NCI-H2107 treated with DMSO at 0.1 percent for 48 hours (cell line): ENCODE measurements around the gene MMP15.
"Not testable (repeated sequence)": the region's sequence is repeated elsewhere in the genome, so short reads cannot be mapped to it uniquely, and the experiment has no call there.

ENCODE experiments used
- DNase-seq: peaks from one replicate; lab custom pipeline; 2025; ENCODE audit not compliant: unreplicated experiment; lab: John Stamatoyannopoulos, UW

The MMP15 gene

DNA sequence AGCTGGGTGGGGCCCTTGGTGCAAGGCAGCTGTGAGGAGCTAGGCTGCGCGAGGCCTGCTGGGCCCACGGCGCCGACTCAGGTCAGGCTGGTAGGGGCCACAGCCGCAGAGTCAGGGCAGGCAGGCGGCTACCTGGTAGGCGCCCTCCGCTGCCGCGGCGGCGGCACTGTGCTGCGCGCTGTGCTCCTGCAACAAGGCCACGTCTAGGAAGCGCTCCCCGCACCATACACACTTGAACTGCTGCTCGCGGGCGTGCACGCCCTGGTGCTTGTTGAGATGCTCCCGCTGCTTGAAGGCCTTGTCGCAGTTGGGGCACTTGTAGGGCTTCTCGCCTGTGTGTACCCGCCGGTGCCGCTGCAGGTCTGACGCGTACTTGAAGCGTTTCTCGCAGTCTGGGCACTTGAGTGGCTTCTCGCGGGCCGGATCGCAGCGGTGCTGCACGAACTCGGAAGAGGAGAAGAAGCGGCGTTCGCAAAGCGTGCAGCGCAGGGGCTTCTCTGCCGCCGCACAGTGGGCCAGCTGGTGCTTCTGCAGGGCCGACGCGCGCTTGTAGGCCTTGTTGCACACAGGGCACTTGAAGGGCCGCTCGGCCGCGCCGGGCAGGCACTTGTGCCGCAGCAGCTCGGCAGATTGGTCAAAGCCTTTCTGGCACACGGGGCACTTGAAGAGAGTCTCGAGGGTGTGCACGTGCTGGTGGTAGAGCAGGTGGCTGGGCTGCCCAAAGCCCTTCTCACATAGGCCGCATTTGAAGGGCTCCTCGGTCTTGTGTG is 29.0 kb upstream of the MMP15 start:
- DNase-seq: no peak

DNA sequence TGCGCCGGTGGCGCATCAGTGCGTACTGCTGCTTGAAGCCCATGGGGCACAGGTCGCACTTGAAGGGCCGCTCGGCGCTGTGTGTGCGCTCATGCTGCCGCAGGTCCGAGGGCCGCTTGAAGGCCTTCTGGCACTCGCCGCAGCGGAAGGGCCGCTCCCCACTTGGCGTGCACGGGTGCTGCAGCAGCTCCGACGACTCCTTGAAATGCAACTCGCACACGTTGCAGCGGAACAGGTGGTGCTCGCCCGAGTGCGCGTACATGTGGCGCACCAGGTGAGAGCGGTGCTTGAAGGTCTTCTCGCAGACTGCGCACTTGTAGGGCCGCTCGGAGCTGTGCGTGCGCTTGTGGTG is 28.4 kb upstream of the MMP15 start:
- no peak for DNase-seq

DNA sequence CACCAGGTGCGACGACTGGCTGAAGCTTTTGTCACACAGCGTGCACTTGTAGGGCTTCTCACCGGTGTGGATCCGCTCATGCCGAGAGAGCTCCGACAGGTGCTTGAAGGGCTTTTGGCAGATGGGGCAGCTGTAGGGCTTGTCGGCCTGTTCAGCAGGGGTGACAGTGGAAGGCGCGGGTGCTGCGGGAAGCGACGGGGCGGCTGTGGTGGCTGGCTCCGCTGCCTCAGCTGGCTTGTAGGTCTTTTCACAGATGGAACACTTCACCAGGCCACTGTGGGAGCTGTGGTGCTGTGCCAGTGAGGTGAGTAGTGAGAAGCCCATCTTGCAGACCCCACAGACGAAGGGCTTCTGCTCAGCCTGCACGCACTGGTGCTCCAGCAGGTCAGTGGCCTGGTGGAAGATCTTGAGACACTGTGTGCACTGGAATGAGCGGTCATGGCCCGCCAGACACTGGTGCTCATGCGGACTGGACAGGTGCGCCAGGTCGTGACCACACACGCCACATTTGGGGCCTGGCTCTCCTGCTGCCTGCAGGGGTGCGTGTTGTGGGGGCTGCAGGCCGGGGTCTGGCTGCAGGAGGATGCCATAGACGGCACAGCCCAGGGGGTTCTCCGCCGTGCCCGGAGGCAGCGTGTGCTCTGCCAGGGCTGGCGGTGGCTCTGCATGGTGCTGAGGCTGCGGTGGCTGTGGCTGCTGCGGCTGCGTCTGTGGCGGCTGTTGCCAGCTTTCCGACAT is 27.9 kb upstream of the MMP15 start:
- DNase-seq: no peak

DNA sequence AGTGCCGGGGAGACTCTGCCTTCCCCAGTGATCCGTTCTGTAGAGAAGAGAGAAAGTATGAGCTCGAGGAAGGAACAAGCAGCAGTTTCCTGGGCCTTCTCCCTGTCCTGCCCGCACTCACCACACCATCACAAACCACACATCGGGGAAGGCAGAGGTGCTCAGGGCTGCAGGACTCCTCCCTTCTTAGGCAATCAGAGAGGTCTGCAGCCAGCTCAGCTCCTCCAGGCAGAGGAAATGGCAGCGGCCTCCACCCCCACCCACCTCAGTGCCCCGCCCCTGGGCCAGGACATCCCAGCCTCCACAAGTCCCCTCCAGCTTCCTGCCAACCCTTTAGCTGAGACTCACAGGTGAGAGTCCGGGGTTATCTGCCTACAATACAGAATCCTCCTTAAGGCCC is 27.1 kb upstream of the MMP15 start:
- no peak for DNase-seq

DNA sequence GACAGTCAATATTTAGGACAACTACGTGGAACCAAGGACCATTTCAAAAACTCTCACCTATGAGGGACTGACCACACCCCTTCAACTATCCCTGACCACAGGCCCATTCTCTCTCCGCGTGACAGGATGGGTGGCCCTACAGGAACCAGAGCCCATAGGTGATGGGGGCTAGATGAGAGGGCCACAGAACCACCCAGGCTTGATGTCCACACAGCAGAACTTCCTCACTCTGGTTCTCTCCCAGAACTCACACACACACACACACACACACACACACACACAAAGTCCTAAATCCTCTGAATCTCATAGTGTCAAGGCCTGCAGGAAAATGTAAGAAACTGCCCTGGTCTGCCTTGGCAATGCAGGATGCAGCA is 26.6 kb upstream of the MMP15 start:
- DNase-seq: no peak

DNA sequence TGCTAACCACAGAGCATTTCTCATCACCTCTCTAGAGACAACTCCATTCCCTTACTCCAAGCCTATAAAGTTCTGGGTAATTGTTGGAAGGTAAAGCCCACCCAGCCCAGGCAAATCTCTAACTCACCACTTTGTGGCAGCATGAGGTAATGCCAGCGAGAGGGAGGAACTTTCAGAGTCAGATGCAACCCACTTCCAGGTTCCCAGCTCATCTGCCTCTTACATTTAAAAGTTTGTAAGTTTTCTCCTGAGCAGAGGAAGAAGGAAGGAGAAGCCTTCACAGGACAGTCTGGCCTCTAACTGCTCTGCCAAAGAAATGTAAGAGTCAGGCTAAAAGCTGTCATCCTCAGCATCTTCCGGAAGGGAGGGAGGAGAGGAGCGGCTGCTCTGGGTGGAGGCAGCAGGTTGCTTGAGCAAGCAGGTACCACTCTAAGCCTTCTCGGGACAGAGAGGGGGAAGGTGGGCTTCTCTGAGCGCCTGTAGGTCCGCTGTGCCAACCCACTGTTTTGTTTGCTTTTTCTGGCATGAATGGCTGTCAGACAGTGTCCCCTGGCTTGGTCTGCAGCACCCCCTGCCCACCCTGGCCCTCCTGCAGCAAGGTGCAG is 26.1 kb upstream of the MMP15 start:
- no peak for DNase-seq

DNA sequence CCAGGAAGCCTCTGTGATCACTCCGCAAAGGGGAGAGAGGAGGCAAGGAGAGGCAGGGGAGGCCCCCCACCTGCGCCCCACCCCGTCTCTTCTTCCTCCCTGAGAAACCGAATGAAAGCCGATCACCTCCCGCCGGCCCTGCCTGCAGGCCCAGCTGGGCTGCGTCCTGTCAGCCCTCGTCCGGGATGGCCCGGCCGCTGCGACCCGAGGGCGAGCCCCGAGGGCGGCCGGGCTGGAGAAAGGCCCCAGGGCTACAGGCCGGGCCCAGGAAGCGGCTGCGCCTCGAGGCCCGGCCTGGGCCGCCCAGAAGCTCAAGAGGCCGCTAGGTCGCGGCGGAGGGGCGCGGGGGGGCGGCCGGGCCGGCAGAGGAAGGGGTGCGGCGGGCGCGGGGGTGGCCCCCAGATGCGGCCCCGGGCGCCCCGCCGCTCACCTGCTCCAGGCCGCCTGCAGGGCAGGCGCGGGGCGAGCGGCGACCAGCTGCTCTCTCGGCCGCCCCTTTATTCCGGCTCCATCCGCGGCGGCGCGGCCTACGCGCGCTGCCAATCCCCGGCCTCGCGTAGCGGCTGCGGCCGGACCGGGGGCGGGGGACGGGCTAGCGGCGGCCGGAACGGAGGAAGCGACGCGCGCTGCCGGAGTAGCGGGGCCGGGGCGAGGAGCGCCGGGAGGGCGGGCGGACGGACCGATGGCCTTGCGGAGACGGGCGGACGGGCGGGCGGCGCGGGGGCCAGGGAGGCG is 25.4 kb upstream of the MMP15 start, which contains the start of gene ZNF319:
Gene ZNF319 (minus strand): TSS at position 702 of the 735 bp plus-strand sequence. CDS start 2,407 bp downstream, outside the sequence.
- DNase-seq: no peak

DNA sequence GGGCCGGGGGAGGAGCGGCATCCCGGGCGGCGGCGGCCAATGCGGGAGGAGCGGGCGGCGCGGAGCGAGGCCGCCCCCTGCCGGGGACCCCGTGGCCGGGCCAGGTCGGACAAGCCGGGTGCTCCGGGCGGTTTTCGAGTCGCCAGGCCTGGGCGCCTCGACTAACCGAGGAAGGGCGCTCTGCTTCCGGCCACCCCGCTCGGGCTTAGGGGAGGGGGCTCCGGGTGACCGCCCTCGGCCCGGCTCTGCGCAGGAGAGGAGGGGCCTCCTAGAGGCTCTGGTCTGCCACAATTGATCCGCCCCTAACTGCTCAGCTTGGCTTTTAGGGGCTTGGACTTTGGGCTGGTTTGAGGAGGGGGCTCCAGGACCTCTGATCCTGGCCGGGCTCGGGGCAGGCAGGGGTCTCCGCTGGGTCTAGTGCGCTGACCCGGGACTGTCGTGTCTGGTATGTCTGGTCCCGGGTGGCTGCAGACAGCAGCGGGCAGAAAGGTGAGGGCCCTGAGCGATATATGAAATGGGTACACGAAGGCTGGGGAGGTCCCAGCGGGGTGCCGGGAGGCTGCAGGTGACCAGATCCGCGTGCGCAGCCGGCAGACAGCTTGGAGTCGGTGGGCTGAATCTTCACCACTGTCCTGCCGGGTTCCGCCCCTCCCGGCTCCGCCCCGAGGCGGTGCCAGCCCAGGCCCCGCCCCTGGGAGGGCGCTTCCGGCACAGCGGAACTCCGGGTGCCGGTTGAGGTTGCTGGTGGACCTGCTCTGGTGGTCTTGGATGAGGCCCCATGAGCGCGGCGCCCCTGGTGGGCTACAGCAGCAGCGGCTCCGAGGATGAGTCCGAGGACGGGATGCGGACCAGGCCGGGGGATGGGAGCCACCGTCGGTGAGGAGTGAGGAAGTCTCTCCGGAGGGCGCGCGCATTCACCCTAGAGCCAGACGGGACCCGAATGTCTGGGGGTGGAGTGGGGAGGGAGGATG is 24.6 kb upstream of the MMP15 start, which contains the start of gene USB1:
Gene USB1 (plus strand): TSS at position 702 of the 971 bp plus-strand sequence. CDS start 77 bp downstream, at position 779.
- peak; percentile 35 for DNase-seq

DNA sequence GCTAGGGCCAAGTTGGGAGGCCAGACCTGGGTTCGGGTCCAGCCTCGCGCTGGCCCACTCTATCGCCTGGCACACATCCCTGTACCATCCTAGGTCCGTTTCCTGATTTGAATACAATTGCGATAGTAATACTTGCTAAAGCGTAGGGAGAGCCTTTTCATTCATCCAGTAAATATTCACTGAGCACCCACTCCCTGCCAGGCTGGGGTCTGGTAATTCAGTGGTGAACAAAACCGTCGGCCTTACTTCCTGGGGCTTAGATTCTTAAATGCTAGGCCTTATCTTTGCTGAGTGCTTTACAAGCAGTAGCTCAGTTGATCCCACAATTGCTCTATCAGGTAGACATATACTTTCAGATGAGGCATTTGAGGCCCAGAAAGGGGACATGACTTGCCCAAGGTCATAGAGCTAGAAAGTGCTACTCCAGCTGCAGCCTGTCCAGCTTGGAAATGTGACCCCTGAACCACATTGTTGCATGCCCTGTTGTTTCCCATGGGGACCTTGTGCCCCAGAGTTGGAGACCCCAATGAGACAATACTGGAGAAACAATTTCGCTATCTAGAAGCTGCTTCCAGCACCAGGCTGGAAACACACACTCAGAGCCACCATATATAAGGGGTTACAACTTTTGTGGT is 23.7 kb upstream of the MMP15 start:
- DNase-seq: no peak

DNA sequence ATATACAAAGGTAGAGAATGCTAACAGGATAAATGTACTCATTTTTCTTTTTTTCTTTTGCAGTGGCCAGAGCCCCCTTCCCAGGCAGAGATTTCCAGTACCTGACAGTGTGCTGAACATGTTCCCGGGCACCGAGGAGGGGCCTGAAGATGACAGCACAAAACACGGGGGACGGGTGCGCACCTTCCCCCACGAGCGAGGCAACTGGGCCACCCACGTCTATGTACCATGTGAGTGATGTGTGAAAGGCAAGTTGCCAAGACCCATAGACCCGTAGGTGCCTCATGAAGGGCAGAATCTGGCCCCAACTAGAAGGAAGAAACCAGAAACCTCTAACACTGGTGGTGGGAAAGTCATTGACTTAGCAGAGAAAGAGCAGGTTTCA is 23.1 kb upstream of the MMP15 start:
- no peak for DNase-seq

DNA sequence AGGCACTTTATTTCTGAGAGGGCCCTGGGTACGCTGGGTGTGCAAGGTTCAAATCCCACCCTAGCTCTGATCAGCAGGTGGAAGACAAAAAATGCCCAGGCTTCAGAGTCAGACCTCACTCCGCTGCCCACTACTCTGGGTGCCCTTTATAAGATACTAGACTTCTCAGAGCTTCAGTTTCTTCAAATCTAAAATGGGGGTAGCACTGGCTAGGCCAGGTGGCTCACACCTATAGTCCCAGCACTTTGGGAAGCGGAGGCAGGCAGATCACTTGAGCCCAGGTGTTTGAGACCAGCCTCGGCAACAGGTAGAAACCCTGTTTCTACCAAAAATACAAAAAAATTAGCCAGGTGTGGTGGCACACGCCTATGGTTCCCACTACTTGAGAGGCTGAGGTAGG is 22.6 kb upstream of the MMP15 start:
- DNase-seq: no peak

DNA sequence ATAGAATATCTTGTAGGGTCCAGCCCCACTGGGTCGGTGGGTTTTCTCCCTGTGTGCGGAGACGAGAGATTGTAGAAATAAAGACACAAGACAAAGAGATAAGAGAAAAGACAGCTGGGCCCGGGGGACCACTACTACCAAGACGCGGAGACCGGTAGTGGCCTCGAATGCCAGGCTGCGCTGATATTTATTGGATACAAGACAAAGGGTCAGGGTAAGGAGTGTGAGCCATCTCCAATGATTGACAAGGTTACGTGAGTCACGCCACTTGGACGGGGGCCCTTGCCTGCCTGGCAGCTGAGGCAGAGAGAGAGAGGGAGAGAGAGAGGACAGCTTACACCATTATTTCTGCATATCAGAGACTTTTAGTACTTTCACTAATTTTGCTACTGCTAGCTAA is 20.8 kb upstream of the MMP15 start:
- DNase-seq: not testable (repeated sequence)

DNA sequence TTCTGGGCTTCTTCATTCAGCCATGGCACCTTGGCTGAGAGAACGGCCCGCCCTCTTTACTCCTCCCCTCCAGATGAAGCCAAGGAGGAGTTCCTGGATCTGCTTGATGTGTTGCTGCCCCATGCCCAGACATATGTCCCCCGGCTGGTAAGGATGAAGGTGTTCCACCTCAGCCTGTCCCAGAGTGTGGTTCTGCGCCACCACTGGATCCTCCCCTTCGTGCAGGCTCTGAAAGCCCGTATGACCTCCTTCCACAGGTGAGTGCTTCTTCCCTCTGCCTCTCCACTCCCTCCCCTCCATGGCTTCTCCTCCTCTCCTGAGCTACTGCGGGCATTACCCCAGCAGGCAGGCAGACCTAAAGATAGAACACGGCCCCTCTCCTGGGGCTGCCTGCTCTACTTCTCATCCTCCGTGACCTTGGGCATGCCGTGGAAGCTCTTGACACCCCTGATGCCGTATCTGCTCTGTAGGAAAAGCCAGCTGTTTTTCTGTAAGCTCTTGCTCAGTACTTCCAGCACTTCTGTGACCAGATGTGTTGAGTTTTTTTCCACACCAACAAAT is 15.6 kb upstream of the MMP15 start:
- DNase-seq: no peak

DNA sequence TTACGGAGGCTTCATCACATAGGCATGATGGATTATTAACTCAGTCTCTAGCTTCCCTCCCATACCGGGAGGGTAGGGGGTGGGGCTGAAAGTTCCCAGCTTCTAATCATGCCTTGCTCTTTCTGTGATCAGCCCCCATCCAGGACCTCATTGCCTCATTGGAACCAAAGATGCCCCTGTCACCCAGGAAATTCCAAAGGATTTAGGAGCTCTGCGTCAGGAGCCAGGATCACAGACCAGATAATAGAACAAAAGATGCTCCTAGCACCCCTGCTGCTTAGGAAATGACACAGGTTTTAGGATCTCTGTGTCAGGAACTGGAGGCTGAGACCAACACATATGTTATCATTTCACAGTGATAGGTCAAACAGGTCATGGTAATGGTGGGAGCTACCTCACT is 14.7 kb upstream of the MMP15 start:
- DNase-seq: no peak

DNA sequence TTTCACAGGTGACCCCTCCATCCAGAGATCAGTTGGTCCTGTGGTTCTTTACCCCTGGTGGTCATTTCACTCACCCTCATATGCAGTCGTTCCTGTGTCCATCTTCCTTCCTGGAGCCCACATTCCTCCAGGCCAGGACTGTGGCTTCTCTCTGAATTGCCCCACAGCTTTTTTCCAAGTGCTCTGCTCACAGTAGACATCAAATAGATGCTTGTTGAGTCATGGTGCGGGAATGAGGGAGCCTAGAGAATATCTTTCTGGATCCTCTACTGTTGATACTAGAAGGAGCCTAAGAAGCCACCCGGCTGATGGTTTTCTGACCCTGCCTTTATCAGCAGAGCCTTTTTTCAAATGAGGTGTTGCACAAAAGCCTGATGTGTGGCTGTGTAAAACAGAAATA is 13.9 kb upstream of the MMP15 start:
- no peak for DNase-seq

DNA sequence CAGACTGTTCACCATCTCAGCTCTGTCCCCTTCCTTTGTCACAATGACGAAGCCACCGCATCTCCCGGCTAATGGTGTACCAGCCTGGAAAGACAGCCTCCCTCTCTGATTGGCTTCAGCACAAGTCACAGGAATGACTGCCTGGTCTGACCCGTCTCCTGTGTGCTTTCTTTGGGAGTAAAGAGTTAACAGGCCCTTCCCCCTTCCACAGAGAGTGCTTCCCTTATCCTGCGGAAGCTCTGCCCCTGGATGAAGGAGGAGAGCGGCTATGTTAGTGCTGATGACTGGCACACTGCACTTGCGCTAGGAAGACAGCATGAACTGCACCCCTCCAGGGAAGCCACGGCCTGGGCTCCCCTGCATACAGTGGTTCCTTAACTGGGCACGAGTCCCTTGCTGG is 13.1 kb upstream of the MMP15 start:
- no peak for DNase-seq

DNA sequence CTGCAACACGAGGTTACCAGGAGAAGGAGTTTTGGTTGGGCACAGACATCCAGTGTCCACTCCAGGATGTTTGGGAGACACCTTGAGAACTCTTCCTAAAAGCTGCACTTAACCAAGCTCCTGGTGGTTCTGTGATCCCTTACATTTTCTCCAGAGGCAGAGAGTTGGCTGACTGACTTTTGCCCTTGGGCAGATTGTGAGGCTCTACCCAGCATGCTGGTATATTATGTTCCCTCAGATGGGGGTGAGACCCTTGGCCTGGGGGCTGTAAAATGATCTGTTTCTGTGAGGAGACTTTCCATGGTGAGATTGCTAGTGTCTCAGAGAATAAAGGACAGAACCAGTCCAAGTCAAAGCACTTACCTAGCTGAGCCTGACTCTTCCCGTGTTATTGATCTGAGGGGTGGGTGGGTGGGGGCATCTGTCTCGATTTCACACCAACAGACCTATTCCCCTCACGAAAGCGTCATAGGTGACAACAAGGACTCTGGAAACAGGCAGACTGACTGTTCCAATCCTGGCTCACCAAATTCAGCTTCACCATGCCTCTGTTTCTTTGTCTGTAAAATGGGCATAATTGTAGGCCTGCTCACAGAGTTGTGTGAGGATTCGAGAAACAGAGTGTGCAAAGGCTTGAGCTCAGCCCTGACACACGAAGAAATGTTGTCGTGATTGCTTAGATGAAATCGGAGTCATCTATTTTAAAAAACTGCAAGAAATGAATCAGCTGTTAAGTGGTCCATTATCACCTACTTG is 12.2 kb upstream of the MMP15 start:
- no peak for DNase-seq

DNA sequence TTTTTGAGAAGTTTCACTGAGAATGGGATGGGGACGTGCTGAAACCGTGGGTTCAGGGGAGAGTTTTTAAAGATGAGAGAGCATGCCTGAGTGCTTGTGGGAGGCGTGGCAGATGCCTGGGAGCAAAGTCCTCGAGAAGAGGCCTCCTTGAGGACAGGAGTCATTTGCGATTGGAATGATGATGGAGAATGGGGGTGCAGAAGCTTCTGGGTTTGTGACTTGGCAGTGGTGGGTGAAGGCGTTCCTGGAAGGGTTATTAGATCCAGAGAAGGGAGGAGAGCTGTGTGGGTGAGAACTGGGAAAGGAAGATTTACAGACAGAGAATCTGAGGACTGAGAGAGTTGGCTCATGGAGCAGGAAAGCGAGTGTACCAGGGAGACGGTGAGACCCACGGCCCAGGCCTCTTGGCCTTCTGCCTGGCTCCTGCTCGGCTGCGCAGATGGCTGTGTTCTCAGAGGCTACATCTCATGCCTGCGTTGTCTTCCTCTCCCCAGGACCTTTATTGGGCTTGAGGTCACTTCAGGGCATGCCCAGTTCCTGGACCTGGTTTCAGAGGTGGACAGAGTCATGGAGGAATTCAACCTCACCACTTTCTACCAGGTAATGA is 8.6 kb upstream of the MMP15 start:
- no peak for DNase-seq
